ENCODE measurements around the gene TMEM184B. TPM values are rescaled to one million over a fixed set of nuclear protein-coding genes. Genes with fewer than 3 reads are reported as not detected.

The TMEM184B gene
- total and polyA plus RNA-seq, 2 experiments from 2014 or later = 68.8 to 70.3 TPM

DNA sequence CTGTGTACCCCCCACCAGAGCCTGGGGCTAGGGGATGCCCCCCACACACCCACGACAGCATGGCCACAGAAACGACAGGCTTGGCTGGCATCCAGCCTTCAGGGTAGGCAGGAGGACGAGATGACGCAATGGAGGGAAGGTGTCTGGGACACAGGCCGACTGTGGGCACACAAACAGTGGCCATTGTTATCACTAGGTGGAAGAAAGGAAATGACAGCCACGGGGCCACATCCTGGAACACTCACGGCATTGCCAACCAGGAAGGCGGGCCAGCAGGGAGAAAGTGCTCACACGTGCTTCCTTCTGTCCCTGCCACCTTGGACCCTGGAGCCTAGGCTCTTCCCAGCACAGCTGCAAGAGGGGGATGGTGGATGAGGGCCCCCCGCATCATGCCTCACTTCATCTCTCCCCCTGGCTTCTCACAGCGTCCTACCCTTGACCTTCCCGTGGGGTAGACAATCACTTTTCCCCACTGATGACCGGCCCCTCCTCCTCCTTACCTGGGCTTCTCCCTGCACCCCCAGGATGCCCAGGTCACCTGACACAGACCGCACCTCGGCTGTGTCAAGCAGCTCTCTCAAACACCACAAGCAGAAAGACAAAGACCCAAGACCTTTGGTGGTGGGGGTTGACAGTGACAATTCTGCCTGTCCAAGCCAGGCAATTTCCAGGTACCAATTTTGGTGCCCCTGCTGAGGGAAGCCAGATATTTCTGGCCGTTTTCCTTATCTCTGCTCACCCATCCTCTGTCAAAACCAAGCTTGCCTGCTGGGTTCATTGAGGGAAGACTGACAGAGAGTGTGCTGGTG lies 99.8 kb downstream of the TMEM184B start:
- no peaks in the 10 kb centered on the region for H3K9me3 ChIP-seq (ENCODE audit: low read depth)
- no peak overlapping the region for H3K27ac ChIP-seq
- TF ChIP-seq, protein P1, sequence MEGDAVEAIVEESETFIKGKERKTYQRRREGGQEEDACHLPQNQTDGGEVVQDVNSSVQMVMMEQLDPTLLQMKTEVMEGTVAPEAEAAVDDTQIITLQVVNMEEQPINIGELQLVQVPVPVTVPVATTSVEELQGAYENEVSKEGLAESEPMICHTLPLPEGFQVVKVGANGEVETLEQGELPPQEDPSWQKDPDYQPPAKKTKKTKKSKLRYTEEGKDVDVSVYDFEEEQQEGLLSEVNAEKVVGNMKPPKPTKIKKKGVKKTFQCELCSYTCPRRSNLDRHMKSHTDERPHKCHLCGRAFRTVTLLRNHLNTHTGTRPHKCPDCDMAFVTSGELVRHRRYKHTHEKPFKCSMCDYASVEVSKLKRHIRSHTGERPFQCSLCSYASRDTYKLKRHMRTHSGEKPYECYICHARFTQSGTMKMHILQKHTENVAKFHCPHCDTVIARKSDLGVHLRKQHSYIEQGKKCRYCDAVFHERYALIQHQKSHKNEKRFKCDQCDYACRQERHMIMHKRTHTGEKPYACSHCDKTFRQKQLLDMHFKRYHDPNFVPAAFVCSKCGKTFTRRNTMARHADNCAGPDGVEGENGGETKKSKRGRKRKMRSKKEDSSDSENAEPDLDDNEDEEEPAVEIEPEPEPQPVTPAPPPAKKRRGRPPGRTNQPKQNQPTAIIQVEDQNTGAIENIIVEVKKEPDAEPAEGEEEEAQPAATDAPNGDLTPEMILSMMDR (IDR thresholded peaks at IDR 0.05; ENCODE audit: low read depth, low read length) = no peak
- H3K36me3 ChIP-seq = no peaks in the 10 kb centered on the region
- DNase-seq (ENCODE audit: low read depth in 1 of 2, low spot score in 1 of 2) = peak in 1 of 2 donors; percentile 75
- H3K4me3 ChIP-seq = no peak overlapping the region
- no peaks in the 10 kb centered on the region for H3K27me3 ChIP-seq
- H3K4me1 ChIP-seq (ENCODE audit: low read depth) = no peaks in the 10 kb centered on the region

DNA sequence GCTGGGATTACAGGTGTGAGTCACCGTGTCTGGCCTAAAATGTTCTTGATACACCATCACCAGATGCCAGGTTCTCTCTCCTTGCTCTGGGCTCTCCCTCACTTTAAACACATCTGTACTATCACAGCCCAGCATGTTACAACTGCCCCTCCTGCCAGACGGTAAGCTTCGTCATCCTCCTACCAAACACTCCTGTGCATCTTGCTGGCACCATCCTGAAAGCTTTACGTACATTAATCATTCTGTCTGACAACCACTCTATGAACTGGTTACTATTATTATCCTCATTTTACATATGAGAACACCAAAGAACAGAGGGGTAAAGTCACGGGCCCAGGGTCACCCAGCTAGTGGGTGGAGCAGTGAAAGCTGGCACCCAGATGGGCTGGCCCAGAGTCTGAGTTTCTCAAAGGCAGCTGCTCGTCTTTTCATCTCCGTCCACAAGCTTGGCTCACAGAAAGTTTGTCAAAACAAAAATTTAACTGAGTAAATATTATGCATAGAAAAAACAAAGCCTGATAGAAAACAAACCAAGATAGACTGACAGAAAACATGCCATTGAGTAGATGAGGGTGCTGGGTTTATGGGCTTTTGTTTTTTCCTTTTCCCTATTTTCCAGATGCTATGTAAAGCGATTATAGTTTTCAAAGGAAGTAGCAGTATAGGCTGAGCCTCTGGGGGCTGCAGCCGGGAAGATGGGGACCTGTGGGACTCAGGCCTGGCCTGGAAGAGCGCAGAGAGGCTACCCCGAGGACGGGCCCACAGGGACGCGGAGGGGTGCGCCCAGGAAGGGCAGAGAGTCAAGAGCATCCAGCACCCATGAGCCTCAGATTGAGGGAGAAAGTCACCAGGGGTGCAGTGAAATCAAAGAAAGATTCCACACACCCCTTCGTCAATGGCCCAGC lies 100.6 kb downstream of the TMEM184B start:
- Histone ChIP-seq H3K36me3 (no peaks in the 10 kb centered on the region), H3K27ac (no peak overlapping the region), H3K9me3 (ENCODE audit: low read depth) (no peaks in the 10 kb centered on the region), H3K4me3 (no peak overlapping the region), H3K27me3 (no peaks in the 10 kb centered on the region), H3K4me1 (ENCODE audit: low read depth) (no peaks in the 10 kb centered on the region)
- TF ChIP-seq, protein P1 (IDR thresholded peaks at IDR 0.05; ENCODE audit: low read depth, low read length) = no peak
- DNase-seq (ENCODE audit: low read depth in 1 of 2, low spot score in 1 of 2) = no peak

DNA sequence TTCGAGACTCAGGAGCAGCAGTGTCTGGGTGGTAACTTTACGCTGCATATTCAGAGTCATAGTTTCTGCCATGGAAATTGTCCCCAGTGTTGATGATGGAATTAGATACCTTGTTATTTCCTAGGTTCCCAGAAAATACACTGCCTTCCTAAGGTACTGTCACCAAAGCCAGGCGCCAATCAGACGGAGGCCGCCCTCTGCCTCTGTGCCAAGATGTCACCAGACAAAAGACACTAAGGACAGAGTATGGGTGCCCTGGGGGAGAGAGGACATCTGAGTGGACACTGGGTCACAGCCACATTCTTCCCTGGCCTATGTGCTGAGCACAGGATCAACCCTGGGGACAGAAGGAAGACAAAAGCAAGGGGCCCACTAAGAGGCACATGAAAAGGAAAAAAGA lies 102.3 kb downstream of the TMEM184B start:
- H3K27ac ChIP-seq = no peak overlapping the region
- TF ChIP-seq, protein P1 (IDR thresholded peaks at IDR 0.05; ENCODE audit: low read depth, low read length) = no peak
- H3K9me3 ChIP-seq (ENCODE audit: low read depth) = no peaks in the 10 kb centered on the region
- no peaks in the 10 kb centered on the region for H3K4me1 ChIP-seq (ENCODE audit: low read depth)
- no peaks in the 10 kb centered on the region for H3K36me3 ChIP-seq
- no peak for DNase-seq (ENCODE audit: low read depth in 1 of 2, low spot score in 1 of 2)
- H3K27me3 ChIP-seq = no peaks in the 10 kb centered on the region
- no peak overlapping the region for H3K4me3 ChIP-seq

Other genes with a start within 250 kb of the TMEM184B start
- 57.8 and 62.4 TPM in 2 replicates for gene PICK1, start 215.6 kb downstream of the TMEM184B start, total RNA-seq
- gene PICK1, start 215.6 kb downstream of the TMEM184B start, polyA plus RNA-seq = 51.7 and 60.4 TPM in 2 replicates
- gene SLC16A8, start 188.8 kb downstream of the TMEM184B start, total RNA-seq = 0.60 and 1.0 TPM in 2 replicates
- gene SLC16A8, start 188.8 kb downstream of the TMEM184B start, polyA plus RNA-seq = 1.7 and 3.7 TPM in 2 replicates
- 2.3 and 2.8 TPM in 2 replicates for gene BAIAP2L2, start 162.3 kb downstream of the TMEM184B start, total RNA-seq
- gene BAIAP2L2, start 162.3 kb downstream of the TMEM184B start, polyA plus RNA-seq = 1.2 and 1.3 TPM in 2 replicates
- 26.1 and 41.5 TPM in 2 replicates for gene PLA2G6, start 91.2 kb downstream of the TMEM184B start, total RNA-seq
- gene PLA2G6, start 91.2 kb downstream of the TMEM184B start, polyA plus RNA-seq = 30.9 and 38.7 TPM in 2 replicates
- 3.6 and 4.1 TPM in 2 replicates for gene MAFF, start 71.0 kb downstream of the TMEM184B start, total RNA-seq
- 2.9 and 4.3 TPM in 2 replicates for gene MAFF, start 71.0 kb downstream of the TMEM184B start, polyA plus RNA-seq
- gene CSNK1E, start 44.4 kb upstream of the TMEM184B start, total RNA-seq = 198 and 262 TPM in 2 replicates
- 179 and 193 TPM in 2 replicates for gene CSNK1E, start 44.4 kb upstream of the TMEM184B start, polyA plus RNA-seq
- gene KCNJ4, start 182.2 kb upstream of the TMEM184B start, total RNA-seq = 19.3 and 27.5 TPM in 2 replicates
- 3.2 and 4.9 TPM in 2 replicates for gene KCNJ4, start 182.2 kb upstream of the TMEM184B start, polyA plus RNA-seq
- 13.1 and 19.7 TPM in 2 replicates for gene KDELR3, start 195.1 kb upstream of the TMEM184B start, total RNA-seq
- gene KDELR3, start 195.1 kb upstream of the TMEM184B start, polyA plus RNA-seq = 21.8 and 26.5 TPM in 2 replicates
- gene DDX17, start 233.3 kb upstream of the TMEM184B start, total RNA-seq = 682 and 855 TPM in 2 replicates
- 53.7 and 60.4 TPM in 2 replicates for gene DDX17, start 233.3 kb upstream of the TMEM184B start, polyA plus RNA-seq

Data from cardiac muscle cell (in vitro differentiated cells and primary cell).